Stomach (tissue), 9 donors: ENCODE results near the gene KCNK5. TPM values are rescaled to one million over a fixed set of nuclear protein-coding genes. Genes with fewer than 3 reads are reported as not detected.
A peak's percentile ranks its signal among the peaks of the same experiment; 100 is the strongest.

Experiments
- DNase-seq, 2 donors: peaks; one replicate each; pipeline versions ENCODE4 v3.0.0 to v3.0.0-alpha.2; 2013 to 2019
- H3K27ac ChIP-seq, 5 donors: fragments of 200-600 bp in 4 of 5; sonication (generic) in 4 of 5; one replicate each; pipeline ENCODE4 v1.5.1; 2013 to 2019; ENCODE audit warnings: mild to moderate bottlenecking in 1 of 5, moderate library complexity in 1 of 5
- H3K27me3 ChIP-seq, 3 donors: fragments of 200-600 bp; sonication (generic); one replicate each; pipeline ENCODE4 v1.5.1; 2017 to 2019; ENCODE audit warnings: mixed run types in 1 of 3
- H3K36me3 ChIP-seq, 4 donors: fragments of 200-600 bp; sonication (generic); 1 replicate in 3 of 4; 2 replicates in 1 of 4; pipeline ENCODE4 v1.5.1; 2016 to 2019
- H3K4me1 ChIP-seq, 4 donors: fragments of 200-600 bp; sonication (generic); one replicate each; pipeline ENCODE4 v1.5.1; 2016 to 2019
- H3K4me3 ChIP-seq, 4 donors: fragments of 200-600 bp; sonication (generic) in 3 of 4; one replicate each; pipeline ENCODE4 v1.5.1; 2016 to 2019; ENCODE audit warnings: mild to moderate bottlenecking in 1 of 4
- H3K9me3 ChIP-seq, 4 donors: fragments of 200-600 bp; sonication (generic); one replicate each; pipeline ENCODE4 v1.5.1; 2016 to 2019
- CTCF ChIP-seq, 7 experiments: fragments of 450-650 bp in 4 of 7; fragments of 200-600 bp in 3 of 7; sonication (generic) in 3 of 7; IDR thresholded peaks; one replicate each; pipeline ENCODE4 v1.5.1; 2016 to 2019; ENCODE audit warnings: antibody characterized with exemption in 7 of 7, control low read depth in 2 of 7, mild to moderate bottlenecking in 1 of 7
- EP300 ChIP-seq: sonication (generic); formaldehyde crosslinking; IDR thresholded peaks from one replicate; pipeline ENCODE4 v1.6.1; 2017; ENCODE audit warnings: antibody characterized with exemption
- POLR2A ChIP-seq, 4 donors: fragments of 450-650 bp; IDR thresholded peaks; one replicate each; pipeline ENCODE4 v1.6.1; 2016; ENCODE audit warnings: antibody characterized with exemption in 4 of 4, control low read depth in 2 of 4, mild to moderate bottlenecking in 1 of 4, moderate library complexity in 1 of 4
- POLR2AphosphoS5 ChIP-seq, 3 donors: sonication (generic); formaldehyde crosslinking; IDR thresholded peaks; one replicate each; pipeline ENCODE4 v1.6.1; 2016; ENCODE audit warnings: antibody characterized with exemption in 3 of 3
- WGBS, 5 donors: extraction: QIAGEN DNeasy Blood & Tissue Kit in 3 of 5; methylation state at CpG; one replicate each; pipeline versions ENCODE4 v1.1.5 to v1.1.7; 2013 to 2018; 5-methylcytosine and 5-hydroxymethylcytosine counted together
- intact Hi-C: fragments of 100-400 bp; cut with DNase I; formaldehyde crosslinking; loops from one replicate; pipeline ENCODE4 v1.15.1; 2023; ENCODE audit warnings: low total_unique reads
- polyA plus RNA-seq, 3 donors: library from polyadenylated mRNA; stranded (reverse); fragments of 200-250 nt; gene quantifications; one replicate each; pipeline ENCODE4 v1.2.3, GENCODE V29; 2013
- total RNA-seq, 5 donors: library from RNA; depleted of rRNA; stranded (reverse); fragments of >200 nt; gene quantifications; one replicate each; pipeline versions ENCODE4 v1.1.0 to v1.2.3, GENCODE V29; 2014 to 2016
- donor health status: healthy with polysubstance abuse.
- donor health status: Bipolar disorder and iron deficiency.
- donor health status: healthy.

The KCNK5 gene
- total and polyA plus RNA-seq, 8 donors: 4.9 to 30.7 (median 10.3) TPM

DNA sequence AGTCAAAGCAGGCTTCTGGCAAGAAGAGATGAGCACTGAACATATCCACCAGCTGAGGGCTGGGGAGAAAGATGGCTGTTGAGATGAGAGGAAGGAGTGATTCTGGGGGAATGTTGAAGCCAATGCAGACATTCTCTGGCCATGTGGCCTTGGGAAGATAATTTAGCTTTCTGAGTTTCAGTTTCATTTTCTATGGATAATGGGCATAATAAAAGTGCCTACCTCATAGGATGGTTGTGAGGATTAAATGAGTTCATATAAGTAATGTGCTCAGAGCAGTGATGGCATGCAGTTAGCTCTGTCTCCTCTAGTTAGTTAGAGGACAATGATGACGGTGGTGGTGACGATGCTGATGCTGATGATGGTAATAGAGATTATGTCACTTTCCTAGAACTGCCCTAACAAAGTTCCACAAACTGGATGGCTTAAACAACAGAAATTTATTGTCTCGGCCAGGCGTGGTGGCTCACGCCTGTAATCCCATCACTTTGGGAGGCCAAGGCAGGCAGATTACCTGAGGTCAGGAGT, 18.5 kb upstream of the KCNK5 start:
- TF ChIP-seq EP300 (no peak), CTCF (IDR thresholded peaks at IDR 0.05) (no peak), POLR2A (IDR thresholded peaks at IDR 0.05) (no peak), POLR2AphosphoS5 (IDR thresholded peaks at IDR 0.05) (no peak)
- Histone ChIP-seq H3K4me3 (no peak overlapping the region), H3K9me3 (no peaks in the 10 kb centered on the region), H3K27me3 (no peaks in the 10 kb centered on the region), H3K27ac (no peak overlapping the region), H3K36me3 (no peaks in the 10 kb centered on the region), H3K4me1 (no peaks in the 10 kb centered on the region)
- intact Hi-C loops: no loop called here
- no peak for DNase-seq
- WGBS, 5 donors: 91 to 94% (median 93%) methylated on average over 5 of the region's 5 CpGs

DNA sequence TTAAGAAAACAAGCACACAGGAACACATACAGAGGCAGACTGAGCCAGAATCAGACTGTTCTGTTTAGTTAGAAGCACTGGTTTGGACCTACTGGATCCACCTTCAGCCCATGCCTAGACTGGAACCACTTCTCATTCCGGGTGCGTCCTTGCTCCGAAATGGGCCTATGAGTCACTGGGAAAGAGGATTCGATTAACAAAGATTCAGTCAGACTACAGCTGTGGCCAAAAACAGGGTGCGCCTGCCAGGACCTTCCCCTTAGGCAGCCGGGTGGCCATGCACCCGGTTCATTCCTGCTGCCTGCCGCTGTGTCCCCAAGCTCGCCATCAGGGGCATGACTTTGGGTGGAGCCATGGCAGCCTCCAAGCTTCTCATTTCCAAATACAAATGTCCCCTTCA, 14.5 kb upstream of the KCNK5 start:
- H3K27ac ChIP-seq: peak overlapping the region in 1 of 5 donors; percentile 27
- H3K4me3 ChIP-seq: no peak overlapping the region
- no peaks in the 10 kb centered on the region for H3K27me3 ChIP-seq
- no peak for DNase-seq
- H3K4me1 ChIP-seq: no peaks in the 10 kb centered on the region
- H3K36me3 ChIP-seq: no peaks in the 10 kb centered on the region
- TF ChIP-seq CTCF (IDR thresholded peaks at IDR 0.05) (no peak), POLR2AphosphoS5 (IDR thresholded peaks at IDR 0.05) (no peak), POLR2A (IDR thresholded peaks at IDR 0.05) (no peak), EP300 (no peak)
- no peaks in the 10 kb centered on the region for H3K9me3 ChIP-seq
- 79 to 90% (median 86%) methylated on average over 9 of the region's 9 CpGs for WGBS, 5 donors
- intact Hi-C loops: no loop called here

GRCh38 chr6:39240155-39240757, 11.0 kb upstream of the KCNK5 start:
- no peak for DNase-seq
- 81 to 94% (median 90%) methylated on average over 3 of the region's 3 CpGs for WGBS, 5 donors

GRCh38 chr6:39239527-39240154, 10.4 kb upstream of the KCNK5 start:
- no peak for TF ChIP-seq POLR2A (IDR thresholded peaks at IDR 0.05)
- TF ChIP-seq CTCF (IDR thresholded peaks at IDR 0.05): no peak
- TF ChIP-seq EP300: no peak
- no peak for TF ChIP-seq POLR2AphosphoS5 (IDR thresholded peaks at IDR 0.05)
- intact Hi-C loops: no loop called here
- H3K36me3 ChIP-seq: no peaks in the 10 kb centered on the region
- no peaks in the 10 kb centered on the region for H3K9me3 ChIP-seq
- H3K4me1 ChIP-seq: no peaks in the 10 kb centered on the region
- peak overlapping the region in 1 of 5 donors; percentile 18 for H3K27ac ChIP-seq
- WGBS, 5 donors: 64 to 84% (median 72%) methylated on average over 6 to 7 of the region's 7 CpGs
- no peaks in the 10 kb centered on the region for H3K27me3 ChIP-seq
- no peak overlapping the region for H3K4me3 ChIP-seq
- DNase-seq: peak in 1 of 2 donors; percentile 41

More at GRCh38 chr6:39240155-39240757, 11.0 kb upstream of the KCNK5 start:
- intact Hi-C loops: no loop called here
- no peak for TF ChIP-seq EP300
- no peaks in the 10 kb centered on the region for H3K27me3 ChIP-seq
- H3K27ac ChIP-seq: peak overlapping the region in 1 of 5 donors; percentile 18
- no peaks in the 10 kb centered on the region for H3K9me3 ChIP-seq
- no peaks in the 10 kb centered on the region for H3K36me3 ChIP-seq
- no peaks in the 10 kb centered on the region for H3K4me1 ChIP-seq
- no peak overlapping the region for H3K4me3 ChIP-seq

DNA sequence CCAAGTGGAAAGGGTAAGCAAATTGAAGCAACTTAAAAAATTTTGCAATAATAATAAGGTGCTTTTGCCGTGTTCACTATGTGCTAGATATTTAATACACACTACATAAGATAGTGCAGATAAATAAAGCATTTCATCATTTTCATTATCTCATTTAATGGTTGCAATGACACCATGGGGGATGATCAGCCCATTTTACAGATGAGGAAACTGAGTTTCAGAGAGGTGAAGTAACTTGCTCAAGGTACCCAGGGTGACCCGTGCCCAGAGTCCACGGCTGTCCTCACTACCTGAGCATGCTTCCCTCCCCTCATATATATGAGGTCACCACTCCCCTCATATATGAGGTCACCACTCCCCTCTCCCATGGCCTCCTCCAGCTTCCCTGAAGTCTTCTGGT, 7.5 kb upstream of the KCNK5 start:
- no peaks in the 10 kb centered on the region for H3K9me3 ChIP-seq
- intact Hi-C loops: no loop called here
- TF ChIP-seq POLR2AphosphoS5 (IDR thresholded peaks at IDR 0.05) (no peak), CTCF (IDR thresholded peaks at IDR 0.05) (no peak), EP300 (no peak), POLR2A (IDR thresholded peaks at IDR 0.05) (no peak)
- DNase-seq: no peak
- no peaks in the 10 kb centered on the region for H3K27me3 ChIP-seq
- no peak overlapping the region for H3K4me3 ChIP-seq
- H3K27ac ChIP-seq: no peak overlapping the region
- no peaks in the 10 kb centered on the region for H3K4me1 ChIP-seq
- 80 to 99% (median 91%) methylated on average over 3 of the region's 3 CpGs for WGBS, 5 donors
- no peaks in the 10 kb centered on the region for H3K36me3 ChIP-seq
